C4-2B (cell line): ENCODE results near the gene ST13.

Source experiments
- CTCF ChIP-seq: fragments of 450-650 bp; conservative IDR thresholded peaks from 2 replicates; pipeline ENCODE4 v1.5.1; 2017; ENCODE audit warnings: mild to moderate bottlenecking
- ZFX ChIP-seq: fragments of 450-650 bp; IDR thresholded peaks from 2 replicates; pipeline ENCODE4 v1.6.1; 2017

DNA sequence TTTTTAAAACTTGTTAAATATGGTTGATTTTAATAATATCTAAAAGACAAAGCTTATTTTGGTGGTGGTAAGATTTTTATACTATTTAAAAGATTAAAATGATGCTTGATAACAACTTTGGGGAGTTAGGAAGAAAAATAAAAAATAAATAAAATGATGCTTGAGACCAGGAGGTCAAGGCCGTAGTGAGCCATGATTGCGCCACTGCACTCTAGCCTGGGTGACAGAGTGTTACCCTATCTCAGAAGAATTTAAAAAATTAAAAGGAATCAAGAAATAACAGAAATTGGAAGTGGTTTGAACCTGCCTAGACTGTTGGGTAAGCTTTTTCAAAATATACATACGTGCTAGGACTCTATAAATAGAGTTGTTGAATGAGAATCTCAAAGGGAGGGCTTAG, 17.6 kb upstream of the ST13 start:
- no peak for TF ChIP-seq CTCF
- no peak for TF ChIP-seq ZFX
